Mesodermal cell (in vitro differentiated cells): ENCODE data around the gene SPDYA.
"Not testable (repeated sequence)": the region's sequence is repeated elsewhere in the genome, so short reads cannot be mapped to it uniquely, and the experiment has no call there.

Source experiments
- H3K27ac ChIP-seq: 2 replicates; pipeline ENCODE4 v1.7.0; 2013; ENCODE audit warnings: mild to moderate bottlenecking, low read depth, low read length, moderate library complexity; ENCODE audit not compliant: severe bottlenecking
- H3K36me3 ChIP-seq: 2 replicates; pipeline ENCODE4 v1.7.1; 2013; ENCODE audit warnings: mild to moderate bottlenecking, low read length, moderate library complexity; ENCODE audit not compliant: control insufficient read depth, insufficient read depth
- H3K4me1 ChIP-seq: one replicate; pipeline ENCODE4 v1.7.1; 2013; ENCODE audit warnings: mild to moderate bottlenecking, low read length; ENCODE audit not compliant: insufficient read depth, control insufficient read depth, poor library complexity, severe bottlenecking
- H3K4me3 ChIP-seq: 2 replicates; pipeline ENCODE4 v1.7.0; 2013; ENCODE audit warnings: low read length, control low read depth, mild to moderate bottlenecking; ENCODE audit not compliant: insufficient read depth, poor library complexity, severe bottlenecking; ENCODE audit errors: extremely low read depth
- H3K9me3 ChIP-seq: 2 replicates; pipeline ENCODE4 v1.7.1; 2013; ENCODE audit warnings: mild to moderate bottlenecking, low read length, moderate library complexity; ENCODE audit not compliant: control insufficient read depth
- WGBS, 2 experiments: methylation state at CpG; one replicate each; pipeline ENCODE4 v1.1.5; 2013; ENCODE audit warnings: missing lambda C conversion rate in 2 of 2; ENCODE audit not compliant: insufficient coverage in 2 of 2; 5-methylcytosine and 5-hydroxymethylcytosine counted together

The SPDYA gene

DNA sequence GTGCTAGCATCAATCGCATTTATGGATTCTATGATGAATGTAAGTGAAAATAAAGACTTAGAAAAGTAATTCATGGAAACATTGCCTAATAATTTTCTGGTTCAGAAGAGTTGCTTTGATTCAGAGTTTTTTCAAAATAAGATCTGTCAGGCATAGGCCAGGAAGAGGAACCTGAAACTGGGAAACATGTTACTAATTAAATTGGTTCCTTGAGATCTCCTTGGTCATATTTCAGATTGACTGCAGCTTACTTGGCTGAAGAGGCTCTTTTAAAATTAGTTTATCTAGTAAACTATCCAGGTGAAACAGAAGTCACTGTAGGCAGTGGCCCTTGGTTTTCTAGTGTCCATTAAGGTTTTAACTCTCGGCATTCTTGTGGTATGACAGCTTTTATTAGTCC, 31.6 kb upstream of the SPDYA start:
- H3K36me3 ChIP-seq, result peaks cover 59% of the 10 kb centered on the region
- WGBS, 2 experiments, result 86% methylated on average over 1 of the region's 2 CpGs; no CpG with 5 or more reads in 1 of the 2 experiments

DNA sequence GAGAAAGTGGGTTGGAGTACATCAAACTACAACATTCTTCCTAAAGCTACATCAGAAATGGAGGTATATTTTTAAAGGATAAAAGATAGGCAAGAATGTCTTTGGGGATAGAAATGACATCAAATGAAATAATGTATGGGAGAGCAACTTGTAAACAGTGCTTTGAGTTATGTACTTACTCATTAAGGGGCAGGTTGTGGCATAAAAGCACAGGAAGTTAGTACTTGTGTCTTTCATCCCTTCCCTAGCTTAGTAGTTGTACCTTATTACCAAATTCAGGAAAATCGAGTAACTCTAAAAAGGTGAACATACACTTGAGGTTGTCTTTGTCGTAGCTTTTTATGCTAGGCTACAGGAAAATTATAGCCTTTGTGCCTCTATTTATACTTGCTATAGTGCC, 30.1 kb upstream of the SPDYA start:
- 88% methylated on average over 2 of the region's 2 CpGs; no CpG with 5 or more reads in 1 of the 2 experiments for WGBS, 2 experiments
- H3K4me1 ChIP-seq, result no peaks in the 10 kb centered on the region
- H3K4me3 ChIP-seq, result no peak overlapping the region
- H3K27ac ChIP-seq, result no peak overlapping the region
- H3K36me3 ChIP-seq, result peaks cover 72% of the 10 kb centered on the region
- no peaks in the 10 kb centered on the region for H3K9me3 ChIP-seq

More for the DNA sequence above, 31.6 kb upstream of the SPDYA start:
- H3K4me3 ChIP-seq, result no peak overlapping the region
- H3K27ac ChIP-seq, result no peak overlapping the region
- H3K9me3 ChIP-seq, result no peaks in the 10 kb centered on the region
- no peaks in the 10 kb centered on the region for H3K4me1 ChIP-seq

DNA sequence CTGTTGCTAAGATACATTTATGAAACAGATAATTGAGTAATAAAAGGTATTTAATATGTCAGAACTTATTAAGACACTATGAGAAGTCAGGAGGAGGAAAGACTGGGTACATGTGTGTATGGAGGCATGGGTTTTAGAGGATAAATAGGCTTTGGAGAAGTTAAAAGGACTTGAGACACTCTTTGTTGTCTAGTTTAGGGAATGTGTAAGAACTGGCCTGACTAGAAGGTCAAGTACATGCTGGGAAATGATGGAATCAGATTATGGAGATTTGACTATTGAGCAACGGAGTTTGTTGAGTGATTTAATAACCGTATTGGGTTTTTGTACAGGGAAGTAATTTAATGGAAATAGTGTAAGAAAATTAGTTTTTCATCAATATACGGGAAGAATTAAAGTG, 28.2 kb upstream of the SPDYA start:
- Histone ChIP-seq H3K9me3 (no peaks in the 10 kb centered on the region), H3K4me1 (no peaks in the 10 kb centered on the region), H3K27ac (no peak overlapping the region), H3K36me3 (peaks cover 82% of the 10 kb centered on the region), H3K4me3 (no peak overlapping the region)
- 69 to 93% methylated on average over 2 to 3 of the region's 3 CpGs for WGBS, 2 experiments

GRCh38 chr2:28784570-28784969, 26.1 kb upstream of the SPDYA start:
- H3K36me3 ChIP-seq, result peaks cover 80% of the 10 kb centered on the region
- H3K27ac ChIP-seq, H3K9me3 ChIP-seq, H3K4me3 ChIP-seq, H3K4me1 ChIP-seq: not testable (repeated sequence)
- WGBS, 2 experiments, result 90 to 91% methylated on average over 2 to 4 of the region's 7 CpGs

- peaks cover 65% of the 10 kb centered on the region for H3K36me3 ChIP-seq
- no peak overlapping the region for H3K4me3 ChIP-seq
- 100% methylated on average over 1 to 2 of the region's 4 CpGs for WGBS, 2 experiments
- H3K4me1 ChIP-seq, result no peaks in the 10 kb centered on the region
- H3K9me3 ChIP-seq, result no peaks in the 10 kb centered on the region
- no peak overlapping the region for H3K27ac ChIP-seq
Measured at GRCh38 chr2:28796620-28797019, 14.0 kb upstream of the SPDYA start.

DNA sequence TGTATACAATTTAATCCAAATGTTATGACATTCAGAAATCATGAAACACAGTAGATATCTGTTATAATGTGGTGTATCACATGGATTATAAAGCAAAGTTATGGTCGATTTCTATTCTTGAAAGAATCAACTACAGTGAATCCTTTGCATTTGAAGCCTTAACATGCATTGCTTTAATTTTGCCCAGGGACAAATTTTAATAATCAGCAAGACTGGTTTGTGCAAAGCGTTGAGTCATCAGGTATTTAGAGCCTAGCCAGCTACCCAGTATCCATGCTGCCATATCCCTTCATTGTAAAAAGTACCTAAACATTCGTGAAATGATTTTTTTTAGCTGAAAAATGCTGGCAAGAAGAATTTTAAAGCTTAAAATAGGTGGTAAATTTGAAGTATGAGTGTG, 8.9 kb upstream of the SPDYA start:
- no peak overlapping the region for H3K4me3 ChIP-seq
- 100% methylated on average over 1 to 2 of the region's 3 CpGs for whole genome bisulfite sequencing, 2 experiments

DNA sequence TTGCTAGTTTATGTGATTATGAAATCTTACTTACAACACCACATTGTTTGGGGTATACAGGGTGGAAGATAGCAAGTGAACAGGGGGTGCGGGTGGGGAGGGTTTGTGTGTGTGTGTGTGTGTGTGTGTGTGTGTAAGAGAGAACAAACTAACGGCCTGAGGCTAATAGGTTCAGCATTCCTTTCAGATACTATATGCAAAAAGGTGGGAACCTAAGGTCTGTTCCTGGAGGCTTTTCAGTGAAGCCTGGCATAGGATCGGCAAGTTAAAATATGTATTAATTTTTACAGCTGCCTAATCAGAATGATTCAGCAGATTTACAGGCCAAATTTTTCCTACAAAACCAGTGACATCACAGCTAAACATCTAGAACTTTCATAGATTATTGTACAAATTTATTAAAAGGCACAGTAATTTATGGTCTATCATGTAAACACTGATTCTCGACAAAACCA, 7.6 kb upstream of the SPDYA start:
- no CpG with 5 or more reads among the region's 4 CpGs for WGBS, 2 experiments
- Histone ChIP-seq H3K36me3 (peaks cover 56% of the 10 kb centered on the region), H3K27ac (no peak overlapping the region), H3K4me3 (no peak overlapping the region), H3K4me1 (no peaks in the 10 kb centered on the region), H3K9me3 (no peaks in the 10 kb centered on the region)

More for the DNA sequence above, 8.9 kb upstream of the SPDYA start:
- Histone ChIP-seq H3K36me3 (peaks cover 57% of the 10 kb centered on the region), H3K9me3 (no peaks in the 10 kb centered on the region), H3K4me1 (no peaks in the 10 kb centered on the region), H3K27ac (no peak overlapping the region)

GRCh38 chr2:28809927-28810326, 707 bp upstream of the SPDYA start:
- Histone ChIP-seq H3K4me3 (peak overlapping the region; percentile 39), H3K9me3 (no peaks in the 10 kb centered on the region), H3K27ac (peak overlapping the region; percentile 47), H3K36me3 (peaks cover 31% of the 10 kb centered on the region), H3K4me1 (no peaks in the 10 kb centered on the region)
- 76 to 84% methylated on average over 8 to 10 of the region's 10 CpGs for WGBS, 2 experiments

DNA sequence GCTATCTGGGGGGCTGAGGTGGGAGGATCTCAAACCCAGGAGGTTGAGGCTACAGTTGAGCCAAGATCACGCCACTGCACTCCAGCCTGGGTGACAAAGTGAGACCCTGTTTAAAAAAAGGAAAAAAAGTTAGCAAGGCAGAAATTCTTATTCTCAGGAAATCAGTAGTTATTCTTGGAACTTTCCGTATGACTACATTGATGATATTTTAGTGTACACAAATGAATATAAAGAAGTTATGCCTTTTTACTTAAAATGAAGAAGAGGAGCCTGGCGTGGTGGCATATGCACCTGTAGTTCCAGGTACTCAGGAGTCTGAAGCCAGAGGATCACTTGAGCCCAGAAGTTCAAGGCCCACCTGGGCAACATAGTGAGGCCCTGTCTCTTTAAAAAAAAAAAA, 7.4 kb downstream of the SPDYA start:
- Histone ChIP-seq H3K36me3 (no peaks in the 10 kb centered on the region), H3K4me1 (no peaks in the 10 kb centered on the region), H3K9me3 (no peaks in the 10 kb centered on the region), H3K4me3 (no peak overlapping the region), H3K27ac (no peak overlapping the region)
- 67 to 100% methylated on average over 1 to 2 of the region's 3 CpGs for WGBS, 2 experiments

- Histone ChIP-seq H3K27ac (no peak overlapping the region), H3K4me1 (no peaks in the 10 kb centered on the region), H3K4me3 (no peak overlapping the region), H3K36me3 (no peaks in the 10 kb centered on the region), H3K9me3 (no peaks in the 10 kb centered on the region)
- 12 to 17% methylated on average over 4 to 5 of the region's 8 CpGs for WGBS, 2 experiments
Measured at GRCh38 chr2:28821295-28821958, 10.8 kb downstream of the SPDYA start.

DNA sequence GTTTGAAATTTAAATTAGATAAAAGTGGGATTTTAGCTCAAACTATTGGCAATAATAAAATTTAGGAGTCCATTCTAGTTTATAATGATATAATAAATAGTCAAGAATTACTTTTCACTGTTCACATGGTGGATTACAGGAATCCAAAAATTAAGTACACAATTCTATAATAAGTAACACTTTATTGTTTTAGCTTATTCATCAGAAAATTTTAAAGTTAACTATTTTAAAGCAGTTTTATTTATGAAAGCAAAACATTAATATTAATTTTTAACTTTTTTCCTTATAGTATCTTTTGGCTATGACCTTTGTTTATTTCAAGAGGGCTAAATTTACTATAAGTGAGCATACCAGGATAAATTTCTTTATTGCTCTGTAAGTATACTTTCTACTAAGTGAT, 11.4 kb downstream of the SPDYA start:
- Histone ChIP-seq H3K9me3 (no peaks in the 10 kb centered on the region), H3K36me3 (no peaks in the 10 kb centered on the region), H3K27ac (no peak overlapping the region), H3K4me3 (no peak overlapping the region), H3K4me1 (no peaks in the 10 kb centered on the region)
